Esophagus (tissue), 2 donors: ENCODE data around the gene FOXRED2. TPM values are rescaled to one million over a fixed set of nuclear protein-coding genes. Genes with fewer than 3 reads are reported as not detected.
"Not testable (repeated sequence)": the region's sequence is repeated elsewhere in the genome, so short reads cannot be mapped to it uniquely, and the experiment has no call there.

Experiments used
- H3K27ac ChIP-seq, 2 donors: one replicate each; pipeline ENCODE4 v1.5.1; 2013; ENCODE audit warnings: low read depth in 2 of 2, mild to moderate bottlenecking in 2 of 2, inconsistent platforms in 1 of 2, low read length in 1 of 2, moderate library complexity in 1 of 2
- H3K27me3 ChIP-seq, 2 donors: one replicate each; pipeline ENCODE4 v1.6.1; 2013; ENCODE audit warnings: low read length in 2 of 2, control low read depth in 1 of 2, mild to moderate bottlenecking in 1 of 2; ENCODE audit not compliant: insufficient read depth in 2 of 2, control insufficient read depth in 1 of 2
- H3K36me3 ChIP-seq, 2 donors: one replicate each; pipeline ENCODE4 v1.6.1; 2013; ENCODE audit warnings: low read length in 1 of 2; ENCODE audit not compliant: control insufficient read depth in 2 of 2, insufficient read depth in 2 of 2
- H3K4me1 ChIP-seq, 2 donors: one replicate each; pipeline ENCODE4 v1.6.1; 2013; ENCODE audit warnings: low read length in 1 of 2; ENCODE audit not compliant: control insufficient read depth in 2 of 2, insufficient read depth in 2 of 2
- H3K4me3 ChIP-seq, 2 donors: one replicate each; pipeline ENCODE4 v1.5.1; 2013; ENCODE audit warnings: low read length in 2 of 2, mild to moderate bottlenecking in 2 of 2, low read depth in 1 of 2, moderate library complexity in 1 of 2
- H3K9me3 ChIP-seq, 2 donors: one replicate each; pipeline ENCODE4 v1.6.1; 2013; ENCODE audit warnings: mild to moderate bottlenecking in 2 of 2, low read depth in 1 of 2, low read length in 1 of 2, moderate library complexity in 1 of 2; ENCODE audit not compliant: control insufficient read depth in 2 of 2, insufficient read depth in 1 of 2
- WGBS, 2 donors: extraction: QIAGEN DNeasy Blood & Tissue Kit; methylation state at CpG; one replicate each; pipeline ENCODE4 v1.1.7; 2013; 5-methylcytosine and 5-hydroxymethylcytosine counted together
- polyA plus RNA-seq, 2 donors: library from polyadenylated mRNA; stranded (reverse); fragments of 200-250 nt; gene quantifications; one replicate each; pipeline ENCODE4 v1.2.3, GENCODE V29; 2013
- donor health status: healthy with polysubstance abuse.
- donor health status: Bipolar disorder and iron deficiency.

Gene FOXRED2
- polyA plus RNA-seq, 2 donors = 3.2 to 3.7 TPM

GRCh38 chr22:36541831-36542411, 35.1 kb upstream of the FOXRED2 start:
- Histone ChIP-seq H3K9me3 (peaks cover 0 to 3% of the 10 kb centered on the region in 2 donors), H3K27me3 (no peaks in the 10 kb centered on the region), H3K4me3 (no peak overlapping the region), H3K36me3 (no peaks in the 10 kb centered on the region), H3K27ac (peak overlapping the region in 1 of 2 donors; percentile 67), H3K4me1 (no peaks in the 10 kb centered on the region)
- WGBS, 2 donors = 26 to 41% methylated on average over 9 of the region's 9 CpGs

GRCh38 chr22:36540867-36541642, 34.2 kb upstream of the FOXRED2 start:
- no peaks in the 10 kb centered on the region for H3K36me3 ChIP-seq
- no peaks in the 10 kb centered on the region for H3K27me3 ChIP-seq
- no peak overlapping the region for H3K4me3 ChIP-seq
- WGBS, 2 donors = 81% methylated on average over 12 of the region's 12 CpGs
- H3K27ac ChIP-seq = no peak overlapping the region
- peaks cover 0 to 3% of the 10 kb centered on the region in 2 donors for H3K9me3 ChIP-seq
- no peaks in the 10 kb centered on the region for H3K4me1 ChIP-seq

GRCh38 chr22:36538529-36538928, 31.7 kb upstream of the FOXRED2 start:
- Histone ChIP-seq H3K4me3 (no peak overlapping the region), H3K27me3 (no peaks in the 10 kb centered on the region), H3K27ac (no peak overlapping the region), H3K9me3 (peaks cover 0 to 3% of the 10 kb centered on the region in 2 donors), H3K36me3 (no peaks in the 10 kb centered on the region), H3K4me1 (no peaks in the 10 kb centered on the region)
- 67 to 68% methylated on average over 7 of the region's 7 CpGs for WGBS, 2 donors

- Histone ChIP-seq H3K27me3 (no peaks in the 10 kb centered on the region), H3K27ac (no peak overlapping the region), H3K9me3 (peaks cover 0 to 3% of the 10 kb centered on the region in 2 donors), H3K4me1 (no peaks in the 10 kb centered on the region), H3K4me3 (no peak overlapping the region), H3K36me3 (no peaks in the 10 kb centered on the region)
- 47 to 54% methylated on average over 7 of the region's 7 CpGs for WGBS, 2 donors
These were observed 29.9 kb upstream of the FOXRED2 start for GRCh38 chr22:36536717-36537116.

GRCh38 chr22:36533320-36533719, 26.5 kb upstream of the FOXRED2 start:
- H3K4me3 ChIP-seq, H3K9me3 ChIP-seq, H3K4me1 ChIP-seq, H3K27me3 ChIP-seq, H3K36me3 ChIP-seq, H3K27ac ChIP-seq: not testable (repeated sequence)
- 89 to 90% methylated on average over 4 of the region's 4 CpGs for WGBS, 2 donors

- Histone ChIP-seq H3K4me3 (no peak overlapping the region), H3K27ac (no peak overlapping the region), H3K9me3 (peaks cover 0 to 3% of the 10 kb centered on the region in 2 donors), H3K36me3 (no peaks in the 10 kb centered on the region), H3K4me1 (no peaks in the 10 kb centered on the region), H3K27me3 (no peaks in the 10 kb centered on the region)
- WGBS, 2 donors = 92 to 93% methylated on average over 2 of the region's 2 CpGs
These were observed 25.6 kb upstream of the FOXRED2 start for GRCh38 chr22:36532466-36532865.

GRCh38 chr22:36528795-36529751, 22.2 kb upstream of the FOXRED2 start, which contains the start of gene EIF3D:
TSS of gene EIF3D (minus strand) at chr22:36529166. CDS start at chr22:36526121, 3,045 bp downstream.
- H3K27ac ChIP-seq = peak within 1 kb of the TSS; percentile 94 to 99
- peaks cover 4 to 14% of the 10 kb centered on the region in 2 donors for H3K36me3 ChIP-seq
- H3K9me3 ChIP-seq = no peaks in the 10 kb centered on the region
- H3K4me3 ChIP-seq = peak within 1 kb of the TSS; percentile 85 to 91
- WGBS, 2 donors = 0% methylated on average over 82 of the region's 82 CpGs
- no peaks in the 10 kb centered on the region for H3K27me3 ChIP-seq
- peaks cover 0 to 2% of the 10 kb centered on the region in 2 donors for H3K4me1 ChIP-seq

- H3K4me3 ChIP-seq = peak overlapping the region; percentile 85 to 91
- H3K9me3 ChIP-seq = no peaks in the 10 kb centered on the region
- 5% methylated on average over 8 of the region's 8 CpGs for whole genome bisulfite sequencing, 2 donors
- no peaks in the 10 kb centered on the region for H3K27me3 ChIP-seq
- H3K36me3 ChIP-seq = peaks cover 11 to 20% of the 10 kb centered on the region in 2 donors
- H3K27ac ChIP-seq = peak overlapping the region; percentile 94 to 99
- peaks cover 0 to 2% of the 10 kb centered on the region in 2 donors for H3K4me1 ChIP-seq
These were observed 21.5 kb upstream of the FOXRED2 start for GRCh38 chr22:36528341-36528740.

- WGBS, 2 donors = 90 to 91% methylated on average over 6 of the region's 6 CpGs
- Histone ChIP-seq H3K9me3 (no peaks in the 10 kb centered on the region), H3K27ac (no peak overlapping the region), H3K27me3 (no peaks in the 10 kb centered on the region), H3K4me1 (peaks cover 0 to 2% of the 10 kb centered on the region in 2 donors), H3K36me3 (peaks cover 32 to 48% of the 10 kb centered on the region in 2 donors), H3K4me3 (no peak overlapping the region)
These were observed 15.8 kb upstream of the FOXRED2 start for GRCh38 chr22:36522662-36523061.
